CD14-positive monocyte (primary cell): ENCODE measurements around the gene LYPLAL1. TPM values are rescaled to one million over a fixed set of nuclear protein-coding genes. Genes with fewer than 3 reads are reported as not detected.

Experiments
- DNase-seq, 3 donors: peaks; one replicate each; pipeline ENCODE4 v3.0.0-alpha.2; 2011 to 2022
- H2AFZ ChIP-seq: 2 replicates; pipeline ENCODE4 v1.6.0; 2012; ENCODE audit warnings: mild to moderate bottlenecking, low read depth, low read length, inconsistent platforms; ENCODE audit not compliant: insufficient read depth, poor library complexity, severe bottlenecking
- H3K27ac ChIP-seq, 2 donors: 1 replicate in 1 of 2; 2 replicates in 1 of 2; pipeline ENCODE4 v1.5.1; 2012 to 2013; ENCODE audit warnings: low read length in 2 of 2, control low read depth in 1 of 2, inconsistent platforms in 1 of 2, low read depth in 1 of 2, mild to moderate bottlenecking in 1 of 2
- H3K27me3 ChIP-seq, 2 donors: one replicate each; pipeline versions ENCODE4 v1.6.0 to v1.6.1; 2011 to 2013; ENCODE audit warnings: low read length in 2 of 2; ENCODE audit not compliant: control insufficient read depth in 2 of 2, insufficient read depth in 2 of 2
- H3K36me3 ChIP-seq, 2 donors: replicated peaks in 1 of 2; 1 replicate in 1 of 2; 2 replicates in 1 of 2; pipeline versions ENCODE4 v1.5.1 to v1.6.1; 2012 to 2013; ENCODE audit warnings: low read length in 2 of 2, control low read depth in 1 of 2, inconsistent platforms in 1 of 2, mild to moderate bottlenecking in 1 of 2; ENCODE audit not compliant: insufficient read depth in 2 of 2, control insufficient read depth in 1 of 2
- H3K4me1 ChIP-seq, 2 donors: 1 replicate in 1 of 2; 2 replicates in 1 of 2; pipeline versions ENCODE4 v1.5.1 to v1.6.1; 2012 to 2013; ENCODE audit warnings: low read length in 2 of 2, control low read depth in 1 of 2, inconsistent platforms in 1 of 2, mild to moderate bottlenecking in 1 of 2, moderate library complexity in 1 of 2; ENCODE audit not compliant: insufficient read depth in 2 of 2, control insufficient read depth in 1 of 2
- H3K4me2 ChIP-seq: replicated peaks from 2 replicates; pipeline ENCODE3; 2012; ENCODE audit warnings: low read length, moderate library complexity, mild to moderate bottlenecking; ENCODE audit not compliant: poor library complexity, severe bottlenecking; ENCODE audit errors: extremely low read depth
- H3K4me3 ChIP-seq, 3 experiments: fragments of 200-600 bp in 1 of 3; sonication (generic) in 1 of 3; replicated peaks in 1 of 3; 1 replicate in 2 of 3; 2 replicates in 1 of 3; pipeline ENCODE4 v1.5.1; 2011 to 2013; ENCODE audit warnings: low read length in 3 of 3, mild to moderate bottlenecking in 3 of 3, control low read depth in 2 of 3, low read depth in 2 of 3, inconsistent platforms in 1 of 3, moderate library complexity in 1 of 3
- H3K79me2 ChIP-seq: 2 replicates; pipeline ENCODE4 v1.6.0; 2012; ENCODE audit warnings: mild to moderate bottlenecking, control low read depth, inconsistent platforms, low read length, moderate library complexity; ENCODE audit not compliant: insufficient read depth
- H3K9ac ChIP-seq: 2 replicates; pipeline ENCODE4 v1.6.0; 2017; ENCODE audit warnings: low read length, mild to moderate bottlenecking; ENCODE audit not compliant: insufficient read depth, poor library complexity, severe bottlenecking
- H3K9me3 ChIP-seq, 2 donors: replicated peaks in 1 of 2; 1 replicate in 1 of 2; 2 replicates in 1 of 2; pipeline versions ENCODE4 v1.5.1 to v1.6.1; 2012 to 2013; ENCODE audit warnings: low read length in 2 of 2, control low read depth in 1 of 2; ENCODE audit not compliant: control insufficient read depth in 1 of 2, insufficient read depth in 1 of 2
- H4K20me1 ChIP-seq: 2 replicates; pipeline ENCODE4 v1.6.0; 2012; ENCODE audit warnings: mild to moderate bottlenecking, low read length, control low read depth, moderate library complexity; ENCODE audit not compliant: insufficient read depth
- H3K27ac Mint-ChIP-seq, 7 donors: one replicate each; pipeline ENCODE4 v1.8.0; 2020; ENCODE audit warnings: mild to moderate bottlenecking in 7 of 7, mixed read lengths in 7 of 7, moderate library complexity in 6 of 7, inconsistent platforms in 2 of 7
- H3K27me3 Mint-ChIP-seq, 3 donors: one replicate each; pipeline ENCODE4 v1.8.0; 2021 to 2022; ENCODE audit warnings: low read depth in 3 of 3, mild to moderate bottlenecking in 3 of 3, mixed read lengths in 3 of 3, moderate library complexity in 3 of 3, inconsistent platforms in 1 of 3
- H3K36me3 Mint-ChIP-seq, 2 donors: one replicate each; pipeline ENCODE4 v1.8.0; 2020; ENCODE audit warnings: mixed read lengths in 2 of 2, inconsistent platforms in 1 of 2, mild to moderate bottlenecking in 1 of 2
- H3K4me1 Mint-ChIP-seq: one replicate; pipeline ENCODE4 v1.8.0; 2020; ENCODE audit warnings: mild to moderate bottlenecking, mixed read lengths
- H3K4me3 Mint-ChIP-seq, 2 donors: one replicate each; pipeline ENCODE4 v1.8.0; 2020; ENCODE audit warnings: mild to moderate bottlenecking in 2 of 2, mixed read lengths in 2 of 2, moderate library complexity in 1 of 2
- H3K9me3 Mint-ChIP-seq, 7 donors: one replicate each; pipeline ENCODE4 v1.8.0; 2020 to 2022; ENCODE audit warnings: mixed read lengths in 7 of 7, mild to moderate bottlenecking in 6 of 7, moderate library complexity in 6 of 7, inconsistent platforms in 2 of 7
- CTCF ChIP-seq: fragments of 200-600 bp; IDR thresholded peaks from one replicate; pipeline ENCODE4 v1.8.0; 2022; ENCODE audit warnings: antibody characterized with exemption, mild to moderate bottlenecking
- WGBS: methylation state at CpG from one replicate; pipeline ENCODE4 v1.1.5; 2013; ENCODE audit warnings: missing lambda C conversion rate; ENCODE audit not compliant: insufficient coverage; 5-methylcytosine and 5-hydroxymethylcytosine counted together
- intact Hi-C, 2 donors: fragments of 100-400 bp; cut with micrococcal nuclease; formaldehyde crosslinking; loops; one replicate each; pipeline versions ENCODE4 v1.15.0 to v1.15.1; 2023
- polyA plus RNA-seq, 3 donors: library from polyadenylated mRNA; depleted of rRNA in 1 of 3; unstranded in 2 of 3; stranded (reverse) in 1 of 3; fragments of 300-500 nt in 2 of 3; fragments of >200 nt in 1 of 3; fragmentation: Illumina TruSeq in 2 of 3; gene quantifications; 1 replicate in 2 of 3; 2 replicates in 1 of 3; pipeline ENCODE4 v1.2.3, GENCODE V29; 2012 to 2021

The LYPLAL1 gene
- polyA plus RNA-seq, 3 donors, result 10.2 to 55.9 (median 36.1) TPM

GRCh38 chr1:219188331-219188803 is 14.7 kb downstream of the LYPLAL1 start:
- peak overlapping the region; percentile 33 to 91 (median 68) for H3K27ac Mint-ChIP-seq
- Histone ChIP-seq H4K20me1 (no peaks in the 10 kb centered on the region), H3K27ac (peak overlapping the region in 1 of 2 donors; percentile 48), H3K4me1 (peaks cover 10 to 31% of the 10 kb centered on the region in 2 donors), H3K9me3 (no peaks in the 10 kb centered on the region), H3K4me2 (peak overlapping the region; percentile 32), H3K27me3 (no peaks in the 10 kb centered on the region), H3K79me2 (peaks cover 27% of the 10 kb centered on the region), H2AFZ (no peak overlapping the region), H3K36me3 (peaks cover 0 to 12% of the 10 kb centered on the region in 2 donors), H3K9ac (no peak overlapping the region), H3K4me3 (peak overlapping the region in 1 of 3 experiments; percentile 1)
- no peak for TF ChIP-seq CTCF
- H3K36me3 Mint-ChIP-seq, result peaks cover 12 to 19% of the 10 kb centered on the region in 2 donors
- no CpG with 5 or more reads among the region's 3 CpGs for WGBS
- peak; percentile 28 to 49 (median 45) for DNase-seq
- no peaks in the 10 kb centered on the region for H3K9me3 Mint-ChIP-seq
- H3K4me1 Mint-ChIP-seq, result peaks cover 23% of the 10 kb centered on the region
- peak overlapping the region in 1 of 2 donors; percentile 31 for H3K4me3 Mint-ChIP-seq
- no peaks in the 10 kb centered on the region for H3K27me3 Mint-ChIP-seq
- intact Hi-C loops, result no loop called here

GRCh38 chr1:219189021-219189824 is 15.5 kb downstream of the LYPLAL1 start:
- H4K20me1 ChIP-seq, result no peaks in the 10 kb centered on the region
- Mint-ChIP-seq H3K27ac (peak overlapping the region in 6 of 7 donors; percentile 54 to 79 (median 74)), H3K4me3 (no peak overlapping the region), H3K36me3 (peaks cover 14 to 24% of the 10 kb centered on the region in 2 donors), H3K9me3 (no peaks in the 10 kb centered on the region), H3K27me3 (no peaks in the 10 kb centered on the region), H3K4me1 (peaks cover 20% of the 10 kb centered on the region)
- peak overlapping the region; percentile 32 for H3K4me2 ChIP-seq
- intact Hi-C loops, result no loop called here
- peaks cover 10 to 27% of the 10 kb centered on the region in 2 donors for H3K4me1 ChIP-seq
- H3K27me3 ChIP-seq, result no peaks in the 10 kb centered on the region
- H3K9ac ChIP-seq, result peak overlapping the region; percentile 42
- H3K9me3 ChIP-seq, result no peaks in the 10 kb centered on the region
- peaks cover 3 to 19% of the 10 kb centered on the region in 2 donors for H3K36me3 ChIP-seq
- DNase-seq, result peak in 2 of 3 donors; percentile 18 to 40
- peak overlapping the region; percentile 21 for H2AFZ ChIP-seq
- no peak overlapping the region for H3K4me3 ChIP-seq
- peaks cover 19% of the 10 kb centered on the region for H3K79me2 ChIP-seq
- H3K27ac ChIP-seq, result peak overlapping the region in 1 of 2 donors; percentile 70
- no peak for TF ChIP-seq CTCF
